GM21381 (cell line): ENCODE data around the gene MTM1.

Experiments used
- ATAC-seq: cut with Tn5 transposase; IDR thresholded peaks from one replicate; pipeline ENCODE4 v1.9.1; 2021; ENCODE audit warnings: mild to moderate bottlenecking, moderate library complexity; ENCODE audit not compliant: unreplicated experiment

The MTM1 gene

DNA sequence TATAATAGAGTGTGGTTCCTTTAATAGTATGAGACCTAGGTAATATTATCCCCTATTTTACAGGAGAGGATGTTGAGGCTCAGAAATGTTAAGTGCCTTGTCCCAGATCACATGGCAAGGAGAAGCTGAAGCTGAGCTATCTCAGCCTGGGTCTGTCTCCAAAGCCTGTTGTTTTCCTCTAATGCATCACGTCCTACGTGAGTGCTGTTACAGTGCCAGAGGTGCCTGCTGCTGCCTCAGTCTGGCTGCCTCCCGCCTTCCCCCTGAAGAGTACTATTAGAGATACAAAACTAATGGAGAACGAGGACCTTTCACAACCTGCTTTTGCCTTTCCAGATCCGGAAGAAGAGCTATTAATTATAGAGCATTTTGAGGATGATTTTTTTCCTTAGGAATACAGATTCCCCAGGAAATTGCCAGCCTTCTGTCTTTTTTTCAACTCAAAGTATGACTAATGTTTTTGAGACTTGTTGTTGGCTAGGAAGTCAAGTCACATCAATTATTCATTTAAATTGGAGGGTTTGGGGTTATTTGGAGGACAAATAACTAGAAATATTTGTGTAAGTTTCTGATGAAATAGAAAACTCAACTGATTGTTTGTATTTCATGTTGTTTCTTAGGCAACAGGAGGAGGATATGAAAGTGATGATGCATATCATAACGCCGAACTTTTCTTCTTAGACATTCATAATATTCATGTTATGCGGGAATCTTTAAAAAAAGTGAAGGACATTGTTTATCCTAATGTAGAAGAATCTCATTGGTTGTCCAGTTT, 80.9 kb downstream of the MTM1 start:
- no peak for ATAC-seq

DNA sequence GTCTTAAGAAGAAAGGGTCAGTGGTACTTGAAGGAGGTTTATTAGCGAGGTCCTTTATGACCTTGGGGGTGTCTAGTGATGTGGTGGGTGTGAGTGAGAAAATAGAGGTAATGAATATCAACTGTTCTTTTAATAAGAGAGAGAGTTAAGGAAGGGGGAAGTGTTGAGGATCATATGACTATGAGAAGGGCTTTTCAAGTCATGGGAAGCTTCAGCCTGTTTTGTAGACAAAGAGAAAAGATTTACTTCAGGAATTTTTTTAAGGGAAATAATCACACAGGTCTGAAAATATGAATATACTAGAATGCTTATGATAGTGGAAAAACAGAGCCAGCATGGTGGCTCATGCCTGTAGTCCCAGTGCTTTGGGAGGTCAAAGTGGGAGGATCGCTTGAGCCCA, 83.5 kb downstream of the MTM1 start:
- no peak for ATAC-seq

DNA sequence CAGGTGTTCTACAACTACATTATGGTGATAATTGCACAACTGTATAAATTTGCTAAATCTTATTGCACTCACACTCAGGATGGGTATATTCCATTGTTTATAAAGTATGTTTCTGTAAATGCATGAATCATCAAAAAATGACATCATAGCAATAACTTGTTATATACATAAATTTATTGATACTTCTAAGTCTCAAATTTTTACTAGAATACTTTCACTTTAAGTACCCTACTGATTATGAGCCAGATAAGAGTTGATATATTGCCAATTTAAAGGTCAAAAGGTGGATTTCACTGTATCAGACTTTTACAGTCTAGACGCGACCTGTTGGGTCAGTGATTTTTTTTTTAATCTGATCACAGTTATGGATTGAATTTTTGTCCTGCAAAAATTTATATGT, 87.4 kb downstream of the MTM1 start:
- ATAC-seq = no peak

DNA sequence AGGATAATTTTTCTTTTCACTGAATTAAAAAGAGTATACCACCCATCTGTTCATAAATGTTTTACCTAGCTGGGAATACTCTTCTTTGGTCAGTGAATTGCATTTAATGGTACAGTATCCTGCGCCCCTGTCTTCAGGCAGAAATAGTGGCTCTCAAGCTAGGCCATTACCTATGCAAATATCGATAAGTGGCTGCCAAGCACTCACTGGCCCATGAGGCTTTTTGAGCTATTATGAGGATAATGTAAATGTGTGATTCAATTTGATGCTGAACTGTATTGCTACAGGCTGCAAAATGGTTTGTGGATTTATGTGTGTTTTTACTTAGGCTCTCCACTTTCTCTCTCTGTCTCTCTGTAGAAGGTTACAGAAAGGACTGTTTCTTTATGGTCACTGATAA, 94.7 kb downstream of the MTM1 start:
- no peak for ATAC-seq

DNA sequence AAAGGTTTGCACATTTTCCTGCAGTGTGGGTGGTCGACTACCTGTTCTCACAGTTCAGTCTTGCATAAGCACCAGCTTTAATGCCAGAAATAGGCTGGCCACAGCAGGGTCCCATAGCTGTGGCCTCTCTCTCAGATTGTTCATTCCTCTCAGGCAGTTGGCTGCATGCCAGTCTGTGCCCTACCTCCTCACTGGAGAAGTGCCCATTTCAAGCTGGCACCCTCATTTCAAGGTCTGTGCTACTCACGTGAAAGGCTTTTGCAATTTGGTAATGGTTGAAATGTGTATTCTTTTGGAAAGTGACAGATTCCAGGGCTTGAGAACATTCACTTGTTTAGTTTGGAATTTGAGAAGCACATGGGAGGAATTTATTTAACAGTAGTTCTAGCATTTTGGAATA, 95.9 kb downstream of the MTM1 start:
- no peak for ATAC-seq

DNA sequence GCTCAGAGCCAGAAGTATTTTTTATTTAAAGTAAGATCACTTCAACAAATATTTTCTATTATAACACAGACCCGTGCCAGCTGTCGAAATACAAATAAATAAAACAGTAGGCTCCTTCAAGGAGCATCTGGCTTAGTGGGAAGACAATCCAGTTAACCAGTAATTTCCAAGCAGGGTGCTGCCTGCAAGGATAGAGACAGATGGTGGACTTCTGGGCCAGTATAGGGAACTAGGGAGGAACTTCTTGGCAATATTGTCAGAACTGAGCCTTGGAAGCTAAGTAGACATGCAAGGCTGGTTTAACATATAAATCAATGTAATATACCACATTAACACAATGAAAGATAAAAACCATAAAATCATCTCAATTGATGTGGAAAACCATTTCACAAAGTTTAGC, 107.8 kb downstream of the MTM1 start:
- no peak for ATAC-seq

DNA sequence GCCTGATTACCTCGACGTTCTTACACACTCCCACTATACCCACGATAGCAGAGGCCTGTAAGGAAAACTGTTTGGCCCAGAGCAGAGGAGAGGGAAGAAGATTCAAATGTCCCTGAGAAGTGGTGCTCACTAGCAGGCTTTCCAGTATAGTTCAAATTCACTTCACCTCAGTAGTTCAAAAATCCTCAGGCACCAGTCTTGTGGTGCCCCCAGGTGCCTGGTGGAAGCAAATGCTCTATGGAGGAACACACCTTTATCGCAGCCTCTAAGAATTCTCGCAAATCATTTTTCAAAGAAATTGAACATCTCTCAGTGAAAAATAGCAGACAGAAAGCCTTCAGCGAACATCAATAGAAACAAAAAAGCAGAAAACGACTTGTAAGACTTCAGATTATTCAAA, 112.6 kb downstream of the MTM1 start:
- no peak for ATAC-seq

DNA sequence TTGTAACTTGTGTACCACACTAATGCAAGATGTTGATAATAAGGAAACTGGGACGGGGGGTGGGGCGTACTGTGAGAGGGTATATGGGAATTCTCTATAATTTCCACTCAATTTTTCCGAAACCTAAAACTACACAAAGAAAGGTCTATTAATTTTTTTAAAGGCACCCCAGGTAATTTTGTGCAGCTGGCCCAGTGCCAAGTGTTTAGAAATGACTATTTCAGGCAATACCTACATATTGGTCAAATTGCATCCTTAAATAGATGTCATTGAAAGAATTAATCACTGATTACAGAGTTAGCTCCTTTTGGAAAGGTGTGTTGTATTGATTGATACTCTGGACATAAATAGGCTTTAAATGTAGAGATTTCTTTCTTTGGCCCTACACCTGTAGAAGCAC, 114.7 kb downstream of the MTM1 start:
- ATAC-seq = no peak

DNA sequence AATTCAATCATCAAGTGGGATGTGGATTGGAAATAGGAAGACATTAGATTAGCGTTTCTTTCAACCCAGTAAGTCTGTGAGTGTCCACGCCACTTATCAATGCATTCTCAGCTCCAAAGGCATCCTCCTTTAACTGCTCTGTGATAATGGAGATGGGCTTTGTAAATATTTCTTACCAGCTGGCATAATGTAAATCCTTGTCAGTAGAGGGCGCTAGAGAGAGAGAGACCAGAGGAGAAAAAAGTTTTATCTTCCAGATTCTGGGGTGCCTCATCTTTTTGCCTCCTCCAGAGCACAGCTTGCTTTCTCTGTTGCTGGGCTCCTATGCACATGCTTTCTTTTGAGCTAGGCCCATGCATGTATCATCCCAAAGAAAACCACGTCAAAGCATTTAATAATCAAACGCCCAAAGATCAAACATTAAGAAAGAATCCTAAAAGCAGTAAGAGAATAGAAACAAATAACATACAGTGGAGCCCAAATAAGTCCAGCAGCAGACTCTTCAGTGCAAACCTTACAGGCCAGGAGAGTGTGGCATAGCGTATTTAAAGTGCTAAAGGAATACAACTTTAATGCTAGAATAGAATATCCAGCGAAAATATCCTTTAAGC, 115.2 kb downstream of the MTM1 start:
- ATAC-seq = no peak

DNA sequence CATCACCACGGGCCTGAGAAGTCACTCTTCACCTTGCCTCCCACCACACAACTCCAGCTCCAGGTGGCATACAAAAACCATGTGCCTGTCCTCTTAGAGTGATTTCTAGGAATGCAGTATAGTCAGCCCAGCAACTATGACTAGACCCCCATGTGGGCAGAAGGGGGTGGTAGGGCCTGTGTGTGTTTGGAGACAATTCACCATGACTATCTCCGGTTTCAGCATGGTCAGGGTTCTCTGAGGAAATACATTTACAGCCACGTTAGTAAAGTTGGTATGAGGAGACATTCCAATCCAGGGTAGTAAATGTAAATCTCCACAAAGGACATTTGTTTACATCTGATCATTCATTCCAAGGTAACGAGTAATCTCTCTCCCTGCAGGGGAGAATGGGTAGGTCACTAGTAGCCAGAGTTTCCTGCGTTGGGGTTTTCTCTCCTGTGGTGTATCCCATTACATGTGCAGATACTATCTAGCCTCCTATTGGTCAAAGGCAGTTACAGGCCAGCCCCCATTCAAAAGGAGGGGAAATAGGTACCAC, 120.6 kb downstream of the MTM1 start:
- no peak for ATAC-seq

DNA sequence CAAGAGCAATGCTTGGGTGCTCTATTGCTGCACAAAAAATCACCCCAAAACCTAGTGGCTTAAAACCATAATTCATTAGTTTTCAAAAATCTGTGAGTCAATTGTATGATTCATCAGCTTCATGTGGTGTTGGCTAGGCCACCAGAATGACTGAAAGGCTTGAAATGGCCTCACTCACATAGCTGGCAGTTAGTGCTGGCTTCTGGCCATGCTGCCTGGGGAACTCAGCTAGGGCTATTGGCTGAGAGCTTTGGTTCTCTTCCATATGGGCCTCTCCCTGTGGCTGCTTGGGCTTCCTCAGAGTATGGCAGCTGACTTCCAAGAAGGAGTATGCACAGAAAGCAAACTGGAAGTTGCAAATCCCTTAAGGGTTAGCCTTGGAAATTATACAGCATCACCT, 121.7 kb downstream of the MTM1 start:
- ATAC-seq = no peak

DNA sequence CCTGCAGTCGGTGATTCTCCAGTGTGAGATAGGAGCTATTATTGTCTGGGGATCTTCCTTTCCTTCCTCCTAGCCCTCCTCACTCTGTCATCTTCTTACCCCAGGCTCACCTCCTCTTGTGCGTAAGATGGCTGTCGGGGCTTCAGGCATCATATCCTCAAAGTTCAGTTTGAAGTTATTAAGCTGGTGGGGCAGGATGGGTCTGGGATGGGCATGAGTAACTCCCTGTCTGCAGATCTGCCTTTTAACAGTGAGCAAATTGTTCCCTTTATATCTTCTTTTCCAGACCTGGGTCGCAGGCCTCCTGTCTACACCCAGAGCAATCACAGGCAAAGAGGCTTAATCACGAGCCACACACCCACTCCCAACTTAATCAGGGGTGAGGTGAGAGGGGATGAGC, 123.9 kb downstream of the MTM1 start:
- no peak for ATAC-seq

DNA sequence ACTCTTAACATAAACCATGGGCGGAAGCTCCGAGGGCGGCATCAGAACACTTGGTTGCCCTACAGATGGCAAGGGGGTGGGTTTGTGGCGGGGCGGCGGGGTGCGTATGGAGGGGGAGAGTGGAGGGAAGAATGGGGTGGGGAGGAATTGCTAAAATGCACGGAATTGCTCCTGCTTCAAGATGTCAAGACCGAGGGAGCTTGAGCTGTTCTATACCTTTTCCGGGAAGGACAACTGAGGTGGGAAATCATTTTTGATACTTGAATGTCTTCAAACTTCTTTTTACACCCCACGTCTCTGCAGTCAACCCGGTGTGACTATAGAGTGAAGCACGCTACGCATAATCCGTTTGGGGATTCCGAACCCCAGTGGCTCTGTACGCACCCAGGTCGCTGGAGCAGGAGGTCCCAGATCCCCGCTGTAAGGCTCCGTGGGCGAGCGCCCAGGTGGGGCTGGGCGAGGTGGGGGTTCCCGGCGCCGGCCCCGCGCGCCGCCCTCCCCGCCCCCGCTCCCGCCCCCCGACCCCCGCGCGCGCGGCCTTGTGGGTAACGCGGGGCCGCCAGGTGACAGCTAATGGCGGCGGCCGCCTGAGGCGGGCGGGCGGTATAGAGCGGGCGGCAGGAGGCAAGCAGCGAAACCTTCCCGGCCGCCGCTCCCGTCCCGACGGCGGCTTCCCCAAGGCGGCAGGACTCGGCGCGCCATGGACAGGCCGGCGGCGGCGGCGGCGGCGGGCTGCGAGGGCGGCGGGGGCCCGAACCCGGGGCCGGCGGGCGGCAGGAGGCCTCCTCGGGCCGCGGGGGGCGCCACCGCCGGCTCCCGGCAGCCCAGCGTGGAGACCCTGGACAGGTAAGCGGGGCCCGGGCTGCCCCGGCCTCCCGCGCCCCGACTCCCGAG, 124.7 kb downstream of the MTM1 start, which contains the start of gene MTMR1:
Gene MTMR1 (plus strand): TSS at position 566 of the 894 bp plus-strand sequence. CDS start 135 bp downstream, at position 701.
- ATAC-seq = peak; percentile 49

DNA sequence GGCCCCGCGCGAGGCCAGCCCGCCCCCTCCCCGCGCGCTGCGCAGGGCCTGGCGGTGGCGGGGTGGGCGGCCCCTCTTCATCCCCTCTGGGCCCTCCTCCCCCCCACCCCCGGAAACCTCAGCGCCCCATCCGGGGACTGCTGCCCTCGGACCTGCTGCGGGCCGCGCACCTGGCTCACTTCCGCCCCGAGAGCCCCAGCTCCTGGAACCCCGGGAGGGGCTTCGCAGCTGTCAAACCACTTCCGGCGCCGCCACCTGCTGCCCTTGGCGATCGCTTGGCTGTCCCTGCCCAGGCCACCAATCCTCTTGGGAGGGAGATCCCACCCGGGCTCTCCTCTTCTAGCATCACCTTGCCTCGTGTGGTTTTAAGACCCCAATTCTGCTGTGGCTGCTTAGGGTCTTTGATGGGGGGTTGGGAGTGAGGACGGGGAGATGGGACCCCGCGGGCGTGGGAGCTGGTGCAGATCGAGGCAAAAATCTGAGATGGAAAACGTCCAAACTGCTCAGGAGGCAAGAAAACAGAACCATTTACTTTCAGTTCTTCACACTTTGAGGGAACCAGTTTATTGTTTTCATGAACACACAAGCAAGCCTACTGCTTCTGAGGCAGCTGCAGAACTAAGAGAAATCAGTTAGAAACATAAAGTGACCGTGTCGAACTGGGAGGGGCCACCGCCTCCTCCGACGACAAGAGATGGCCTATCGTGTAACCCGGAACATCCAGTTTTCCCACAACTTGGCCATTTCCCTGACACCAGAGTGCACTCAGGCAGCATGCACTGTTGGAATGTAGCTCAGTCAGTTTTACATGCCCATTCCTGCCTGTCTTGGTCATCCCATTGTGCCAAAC, 125.5 kb downstream of the MTM1 start:
- peak; percentile 69 for ATAC-seq

DNA sequence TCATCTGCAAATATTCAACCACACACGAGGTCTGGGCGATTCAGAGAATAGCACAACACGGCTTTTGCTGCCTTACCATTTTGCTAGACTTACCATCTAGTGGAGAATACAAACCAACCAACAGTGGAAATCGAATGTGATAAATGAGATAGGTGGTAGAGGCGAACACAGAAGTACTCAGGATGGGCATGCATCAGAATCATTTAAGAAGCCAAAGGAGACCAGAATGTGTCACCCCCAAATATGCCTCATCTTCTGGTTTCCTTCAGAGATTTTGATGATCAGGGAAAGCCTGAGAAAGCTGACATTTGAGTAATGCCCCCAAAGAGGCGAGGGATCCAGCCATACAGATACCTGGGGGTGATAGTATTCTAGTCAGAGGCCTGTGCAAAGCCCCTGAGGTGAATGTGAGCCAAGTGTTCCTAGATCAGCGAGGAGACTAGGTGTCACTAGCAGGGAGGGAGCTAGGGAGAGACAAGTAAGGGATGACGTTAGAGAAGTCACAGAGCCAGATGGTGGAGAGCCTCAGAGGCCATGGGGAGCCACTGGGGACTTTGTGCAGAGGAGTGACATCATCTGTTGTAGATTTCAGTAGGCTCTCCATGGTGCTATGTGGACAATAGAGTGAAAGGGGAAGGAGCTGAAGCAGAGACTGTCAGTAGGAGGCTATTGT, 126.5 kb downstream of the MTM1 start:
- no peak for ATAC-seq

DNA sequence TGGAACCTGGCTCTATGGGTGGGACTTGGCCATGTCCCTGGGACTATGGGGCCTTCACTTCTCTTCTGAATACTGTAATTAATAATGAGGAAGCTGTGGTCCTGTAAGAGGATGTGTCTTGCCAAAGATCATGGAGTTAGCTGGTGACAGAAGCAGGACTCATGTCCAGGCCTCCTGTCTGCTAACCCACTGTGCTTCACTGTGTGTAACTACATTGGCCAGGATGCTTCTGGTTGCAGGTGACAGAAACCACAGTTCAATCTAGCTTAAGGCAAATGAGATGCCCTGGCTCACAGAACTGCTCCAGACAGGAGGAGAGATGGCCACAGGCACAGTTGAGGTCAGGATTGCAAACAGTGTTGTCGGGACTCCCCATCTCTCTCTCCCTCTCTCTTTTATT, 127.9 kb downstream of the MTM1 start:
- no peak for ATAC-seq

DNA sequence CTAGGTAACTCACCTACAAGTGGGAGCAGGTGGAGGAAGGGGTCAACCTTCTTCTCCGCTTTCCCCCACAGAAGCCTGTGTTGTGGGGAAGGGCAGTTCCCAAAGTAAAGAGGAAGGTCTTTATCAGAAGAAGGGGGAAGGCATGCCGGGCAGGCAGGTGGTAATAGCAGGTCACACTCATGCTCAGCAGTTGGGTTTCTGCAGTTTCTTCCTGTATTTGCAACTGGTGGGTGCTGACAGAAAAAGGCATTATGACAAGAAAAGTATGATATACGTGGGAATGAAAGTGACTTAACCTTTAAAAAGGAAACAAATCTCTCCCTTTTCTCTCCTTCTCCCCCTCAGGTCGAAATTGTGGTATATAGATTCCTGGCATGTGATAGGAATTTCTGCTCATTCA, 128.4 kb downstream of the MTM1 start:
- no peak for ATAC-seq

DNA sequence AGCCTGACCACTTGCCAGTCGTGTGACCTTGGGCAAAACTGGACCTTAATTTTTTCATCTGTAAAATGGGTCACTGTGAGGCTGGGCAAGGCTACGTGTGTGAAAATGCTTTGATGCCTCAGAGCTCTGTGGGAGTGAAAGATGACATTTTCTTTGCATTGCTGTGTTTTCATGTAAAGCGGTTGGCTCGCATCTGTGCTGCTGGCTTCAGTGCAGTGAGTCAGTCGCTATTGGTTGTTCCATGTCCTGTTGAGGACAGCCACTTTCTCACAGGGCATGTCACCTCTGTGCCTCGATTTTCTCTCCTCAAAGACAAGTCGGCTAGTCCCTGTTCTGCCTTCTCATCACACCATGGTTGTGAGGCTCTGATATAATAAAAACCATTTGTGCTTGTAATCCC, 129.2 kb downstream of the MTM1 start:
- ATAC-seq = no peak

DNA sequence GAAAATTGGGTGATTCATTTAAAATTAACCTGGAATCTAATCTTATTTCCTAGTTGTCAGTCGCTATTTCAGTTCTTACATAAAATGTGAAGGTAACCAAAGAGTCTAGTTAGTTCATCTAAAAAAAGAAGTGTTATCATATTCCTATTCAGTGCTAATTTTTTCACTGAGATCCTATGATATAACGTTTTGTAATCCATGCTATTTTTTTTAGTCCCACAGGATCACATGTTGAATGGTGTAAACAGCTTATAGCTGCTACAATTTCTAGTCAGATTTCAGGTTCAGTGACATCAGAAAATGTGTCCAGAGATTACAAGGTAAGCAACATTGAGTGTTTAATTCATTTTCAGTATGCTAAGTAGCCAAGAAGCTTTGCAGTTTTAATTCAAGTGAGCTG, 130.6 kb downstream of the MTM1 start:
- ATAC-seq = no peak

DNA sequence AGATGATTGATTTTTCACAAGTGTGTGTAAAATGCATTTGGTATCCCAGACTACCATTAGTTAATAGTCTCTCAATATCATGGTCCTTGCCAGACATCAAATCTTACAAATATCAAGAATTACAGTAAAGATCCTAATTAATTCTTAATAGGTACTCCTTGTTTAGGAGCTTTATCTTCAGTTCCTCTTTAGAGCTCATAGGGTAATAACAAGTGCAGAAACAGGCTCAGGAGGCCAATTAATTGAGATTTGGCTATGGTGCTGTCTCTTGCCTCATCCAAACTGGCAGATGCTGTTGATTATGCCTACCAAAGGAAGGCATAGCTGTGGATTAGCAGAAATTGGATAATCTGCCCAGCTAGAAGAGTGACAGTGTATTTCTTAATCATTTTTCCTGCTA, 131.7 kb downstream of the MTM1 start:
- ATAC-seq = no peak
